Effector memory CD4-positive, alpha-beta T cell (primary cell): ENCODE measurements around the gene ERMAP.
"Not testable (repeated sequence)": the region's sequence is repeated elsewhere in the genome, so short reads cannot be mapped to it uniquely, and the experiment has no call there.

Source experiments
- DNase-seq, 3 donors: peaks; one replicate each; pipeline ENCODE4 v3.0.0-alpha.2; 2020
- H3K27ac ChIP-seq: 2 replicates; pipeline ENCODE4 v1.7.0; 2013; ENCODE audit warnings: mild to moderate bottlenecking, low read length, moderate library complexity; ENCODE audit not compliant: insufficient read depth, poor library complexity, severe bottlenecking
- H3K27me3 ChIP-seq: replicated peaks from 2 replicates; pipeline ENCODE4 v1.7.0; 2013; ENCODE audit warnings: mild to moderate bottlenecking, low read length; ENCODE audit not compliant: insufficient read depth, control insufficient read depth, poor library complexity, severe bottlenecking
- H3K36me3 ChIP-seq: 2 replicates; pipeline ENCODE4 v1.7.0; 2013; ENCODE audit warnings: mild to moderate bottlenecking, low read length, moderate library complexity; ENCODE audit not compliant: control insufficient read depth, insufficient read depth
- H3K4me1 ChIP-seq: 2 replicates; pipeline ENCODE4 v1.7.0; 2013; ENCODE audit warnings: low read length, mild to moderate bottlenecking; ENCODE audit not compliant: control insufficient read depth, insufficient read depth, poor library complexity, severe bottlenecking
- H3K4me3 ChIP-seq: 2 replicates; pipeline ENCODE4 v1.7.0; 2013; ENCODE audit warnings: low read length, low read depth, mild to moderate bottlenecking; ENCODE audit not compliant: insufficient read depth, poor library complexity, severe bottlenecking
- H3K9me3 ChIP-seq: 2 replicates; pipeline ENCODE4 v1.7.0; 2013; ENCODE audit warnings: mild to moderate bottlenecking, low read length, moderate library complexity; ENCODE audit not compliant: control insufficient read depth

The ERMAP gene

DNA sequence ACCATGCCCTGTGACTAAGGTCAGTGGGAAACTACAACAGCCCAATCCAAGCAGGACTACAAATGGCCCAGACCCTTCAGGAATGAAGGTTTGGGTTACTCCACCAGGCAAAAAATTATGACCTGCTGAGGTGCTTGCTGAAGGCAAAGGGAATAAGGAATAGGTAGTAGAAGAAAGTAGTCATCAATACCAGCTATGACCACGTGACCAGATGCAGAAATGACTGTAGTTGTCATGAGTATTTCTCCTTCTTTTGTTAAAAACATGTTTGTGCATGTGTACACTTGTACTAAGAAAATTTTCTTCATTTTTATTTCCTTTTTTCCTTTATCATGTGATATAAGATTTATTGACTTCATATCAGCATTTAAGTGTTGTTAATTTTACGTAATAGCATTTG is 52.3 kb downstream of the ERMAP start:
- H3K4me3 ChIP-seq, H3K9me3 ChIP-seq, H3K27ac ChIP-seq, H3K4me1 ChIP-seq, DNase-seq, H3K36me3 ChIP-seq, H3K27me3 ChIP-seq: not testable (repeated sequence)

DNA sequence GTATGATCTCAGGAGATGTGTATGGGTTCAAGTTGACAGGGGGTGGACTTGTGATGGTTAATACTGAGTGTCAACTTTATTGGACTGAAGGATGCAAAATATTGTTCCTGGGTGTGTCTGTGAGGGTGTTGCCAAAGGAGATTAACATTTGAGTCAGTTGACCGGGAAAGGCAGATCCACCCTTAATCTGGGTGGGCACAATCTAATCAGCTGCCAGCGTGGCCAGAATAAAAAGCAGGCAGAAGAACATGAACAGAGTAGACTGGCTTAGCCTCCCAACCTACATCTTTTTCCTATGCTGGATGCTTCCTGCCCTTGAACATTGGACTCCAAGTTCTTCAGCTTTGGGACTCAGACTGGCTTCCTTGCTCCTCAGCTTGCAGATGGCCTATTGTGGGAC is 52.8 kb downstream of the ERMAP start:
- not testable (repeated sequence) for H3K27ac ChIP-seq

GRCh38 chr1:42873108-42873507 is 56.2 kb downstream of the ERMAP start:
- H3K9me3 ChIP-seq, H3K4me3 ChIP-seq, H3K4me1 ChIP-seq, H3K27ac ChIP-seq, H3K27me3 ChIP-seq, DNase-seq, H3K36me3 ChIP-seq: not testable (repeated sequence)

More for the DNA sequence above, 52.8 kb downstream of the ERMAP start:
- not testable (repeated sequence) for H3K9me3 ChIP-seq, H3K4me3 ChIP-seq, DNase-seq, H3K4me1 ChIP-seq, H3K36me3 ChIP-seq, H3K27me3 ChIP-seq

DNA sequence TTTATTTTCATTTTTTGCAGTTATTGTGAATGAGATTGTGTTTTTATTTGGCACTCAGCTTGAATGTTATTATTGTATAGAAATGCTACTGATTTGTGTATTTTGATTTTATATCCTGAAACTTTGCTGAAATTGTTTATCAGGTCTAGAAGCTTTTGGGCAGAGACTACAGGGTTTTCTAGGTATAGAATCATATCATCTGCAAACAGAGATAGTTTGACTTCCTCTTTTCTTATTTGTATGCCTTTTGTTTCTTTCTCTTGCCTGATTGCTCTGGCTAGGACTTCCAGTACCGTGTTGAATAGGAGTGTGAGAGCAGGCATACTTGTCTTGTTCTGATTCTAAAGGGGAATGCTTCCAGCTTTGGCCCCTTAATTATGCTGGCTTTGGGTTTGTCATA is 56.7 kb downstream of the ERMAP start:
- no peak overlapping the region for H3K4me3 ChIP-seq
- no peaks in the 10 kb centered on the region for H3K36me3 ChIP-seq
- no peak overlapping the region for H3K27ac ChIP-seq
- no peaks in the 10 kb centered on the region for H3K27me3 ChIP-seq
- no peaks in the 10 kb centered on the region for H3K4me1 ChIP-seq
- no peak for DNase-seq
- H3K9me3 ChIP-seq: no peaks in the 10 kb centered on the region

GRCh38 chr1:42876009-42876408 is 59.1 kb downstream of the ERMAP start:
- no peaks in the 10 kb centered on the region for H3K9me3 ChIP-seq
- no peak overlapping the region for H3K4me3 ChIP-seq
- no peaks in the 10 kb centered on the region for H3K27me3 ChIP-seq

GRCh38 chr1:42877380-42877779 is 60.5 kb downstream of the ERMAP start:
- no peaks in the 10 kb centered on the region for H3K9me3 ChIP-seq
- H3K36me3 ChIP-seq: no peaks in the 10 kb centered on the region
- H3K4me1 ChIP-seq: no peaks in the 10 kb centered on the region
- no peak for DNase-seq
- no peaks in the 10 kb centered on the region for H3K27me3 ChIP-seq
- H3K4me3 ChIP-seq: no peak overlapping the region
- no peak overlapping the region for H3K27ac ChIP-seq

More at GRCh38 chr1:42876009-42876408, 59.1 kb downstream of the ERMAP start:
- H3K36me3 ChIP-seq: no peaks in the 10 kb centered on the region
- DNase-seq: no peak
- H3K27ac ChIP-seq: no peak overlapping the region
- H3K4me1 ChIP-seq: no peaks in the 10 kb centered on the region

- Histone ChIP-seq H3K27me3 (no peaks in the 10 kb centered on the region), H3K4me1 (no peaks in the 10 kb centered on the region), H3K27ac (no peak overlapping the region), H3K36me3 (no peaks in the 10 kb centered on the region), H3K9me3 (no peaks in the 10 kb centered on the region), H3K4me3 (no peak overlapping the region)
- DNase-seq: no peak
These were observed 63.5 kb downstream of the ERMAP start for GRCh38 chr1:42880384-42880783.

DNA sequence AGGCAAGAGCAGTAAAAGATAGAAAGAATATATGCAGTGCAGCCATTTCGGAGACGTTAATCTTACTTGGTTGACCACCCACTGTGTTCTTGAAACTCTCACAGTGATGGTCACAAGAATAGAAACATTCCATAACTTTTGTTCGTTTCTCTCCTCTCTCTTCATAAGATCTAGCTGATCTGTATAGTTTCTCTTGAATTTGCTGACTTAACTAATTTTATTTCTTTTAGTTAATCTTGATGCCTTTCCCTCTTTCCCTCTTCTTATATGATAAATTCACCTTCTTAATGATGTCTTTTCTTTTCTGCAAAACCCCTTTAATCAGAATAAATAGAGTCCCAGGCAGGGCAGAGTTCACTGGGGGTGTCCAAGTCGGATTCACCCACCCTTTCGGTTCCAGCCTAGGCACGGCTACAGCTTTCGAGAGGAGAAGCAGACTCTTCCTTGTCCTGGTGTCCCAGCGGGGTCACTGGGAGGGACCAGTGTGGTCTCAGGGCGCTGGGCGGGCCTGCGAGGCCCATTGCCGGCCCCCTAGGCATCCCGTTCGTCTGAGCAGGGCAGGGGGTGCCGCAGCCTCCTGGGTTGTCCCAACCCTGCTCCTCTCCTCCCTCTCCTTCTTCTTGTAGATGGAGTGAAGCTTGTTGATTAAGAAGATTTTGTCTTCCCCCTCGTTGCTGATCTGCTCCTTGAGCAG is 69.3 kb downstream of the ERMAP start:
- DNase-seq: no peak
- Histone ChIP-seq H3K36me3 (no peaks in the 10 kb centered on the region), H3K4me1 (no peaks in the 10 kb centered on the region), H3K27me3 (no peaks in the 10 kb centered on the region), H3K9me3 (no peaks in the 10 kb centered on the region), H3K4me3 (no peak overlapping the region), H3K27ac (no peak overlapping the region)

GRCh38 chr1:42886800-42887199 is 69.9 kb downstream of the ERMAP start:
- no peaks in the 10 kb centered on the region for H3K36me3 ChIP-seq
- no peak for DNase-seq
- H3K9me3 ChIP-seq: no peaks in the 10 kb centered on the region
- no peaks in the 10 kb centered on the region for H3K4me1 ChIP-seq
- H3K27ac ChIP-seq: no peak overlapping the region
- H3K27me3 ChIP-seq: no peaks in the 10 kb centered on the region
- no peak overlapping the region for H3K4me3 ChIP-seq

DNA sequence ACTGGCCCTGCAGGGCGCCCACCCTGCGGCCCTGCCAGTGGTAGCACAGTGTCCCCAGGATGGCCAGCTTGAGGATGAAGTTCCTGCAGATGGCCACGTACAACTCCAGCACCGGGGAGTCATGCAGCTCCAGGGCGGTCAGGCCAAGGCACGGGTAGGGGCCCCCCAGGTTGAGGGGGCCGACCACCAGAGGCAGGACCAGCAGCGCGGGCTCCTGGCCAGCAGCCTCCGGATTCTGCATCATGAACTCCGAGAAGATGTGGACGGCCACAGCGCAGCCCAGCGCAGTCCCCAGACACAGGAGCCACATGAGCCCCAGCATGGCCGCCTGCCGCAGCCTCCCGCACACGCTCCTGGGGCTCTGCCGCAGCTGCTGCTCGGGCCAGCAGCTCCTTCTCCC is 70.4 kb downstream of the ERMAP start:
- no peaks in the 10 kb centered on the region for H3K9me3 ChIP-seq
- no peaks in the 10 kb centered on the region for H3K27me3 ChIP-seq
- no peak overlapping the region for H3K27ac ChIP-seq

More for the DNA sequence above, 70.4 kb downstream of the ERMAP start:
- Histone ChIP-seq H3K36me3 (no peaks in the 10 kb centered on the region), H3K4me1 (no peaks in the 10 kb centered on the region), H3K4me3 (no peak overlapping the region)
- DNase-seq: no peak
